Measurements from ENCODE around the gene ATP7B.
"Not testable (repeated sequence)": the region's sequence is repeated elsewhere in the genome, so short reads cannot be mapped to it uniquely, and the experiment has no call there.

ATP7B gene

GRCh38 chr13:51916051-51916818, 95.0 kb downstream of the ATP7B start:
- no peak for DNase-seq (ENCODE audit: low read depth)
- no peak for TF ChIP-seq CTCF (conservative IDR thresholded peaks at IDR 0.05; ENCODE audit: control insufficient read depth, insufficient read depth, low read depth, low read length)
- no peak overlapping the region for H3K4me3 ChIP-seq (ENCODE audit: control insufficient read depth, low read depth, low read length)

GRCh38 chr13:51914137-51914493, 97.1 kb downstream of the ATP7B start:
- no peak for DNase-seq (ENCODE audit: low read depth)
- no peak overlapping the region for H3K4me3 ChIP-seq (ENCODE audit: control insufficient read depth, low read depth, low read length)
- no peak for TF ChIP-seq CTCF (conservative IDR thresholded peaks at IDR 0.05; ENCODE audit: control insufficient read depth, insufficient read depth, low read depth, low read length)

GRCh38 chr13:51913421-51914136, 97.7 kb downstream of the ATP7B start:
- no peak for TF ChIP-seq CTCF (conservative IDR thresholded peaks at IDR 0.05; ENCODE audit: control insufficient read depth, insufficient read depth, low read depth, low read length)
- no peak for DNase-seq (ENCODE audit: low read depth)
- H3K4me3 ChIP-seq (ENCODE audit: control insufficient read depth, low read depth, low read length) = no peak overlapping the region

- no peak overlapping the region for H3K4me3 ChIP-seq (ENCODE audit: control insufficient read depth, low read depth, low read length)
- no peak for TF ChIP-seq CTCF (conservative IDR thresholded peaks at IDR 0.05; ENCODE audit: control insufficient read depth, insufficient read depth, low read depth, low read length)
- no peak for DNase-seq (ENCODE audit: low read depth)
Observed at GRCh38 chr13:51912511-51913225, 98.6 kb downstream of the ATP7B start.

GRCh38 chr13:51912091-51912490, 99.2 kb downstream of the ATP7B start:
- H3K4me3 ChIP-seq (ENCODE audit: control insufficient read depth, low read depth, low read length) = no peak overlapping the region
- no peak for TF ChIP-seq CTCF (conservative IDR thresholded peaks at IDR 0.05; ENCODE audit: control insufficient read depth, insufficient read depth, low read depth, low read length)
- DNase-seq (ENCODE audit: low read depth) = no peak

GRCh38 chr13:51910508-51910907, 100.7 kb downstream of the ATP7B start:
- no peak overlapping the region for H3K4me3 ChIP-seq (ENCODE audit: control insufficient read depth, low read depth, low read length)
- no peak for TF ChIP-seq CTCF (conservative IDR thresholded peaks at IDR 0.05; ENCODE audit: control insufficient read depth, insufficient read depth, low read depth, low read length)
- no peak for DNase-seq (ENCODE audit: low read depth)

GRCh38 chr13:51909265-51909664, 102.0 kb downstream of the ATP7B start:
- H3K4me3 ChIP-seq (ENCODE audit: control insufficient read depth, low read depth, low read length); DNase-seq (ENCODE audit: low read depth): not testable (repeated sequence)
